ENCODE measurements around the gene CALML6.

Gene CALML6

DNA sequence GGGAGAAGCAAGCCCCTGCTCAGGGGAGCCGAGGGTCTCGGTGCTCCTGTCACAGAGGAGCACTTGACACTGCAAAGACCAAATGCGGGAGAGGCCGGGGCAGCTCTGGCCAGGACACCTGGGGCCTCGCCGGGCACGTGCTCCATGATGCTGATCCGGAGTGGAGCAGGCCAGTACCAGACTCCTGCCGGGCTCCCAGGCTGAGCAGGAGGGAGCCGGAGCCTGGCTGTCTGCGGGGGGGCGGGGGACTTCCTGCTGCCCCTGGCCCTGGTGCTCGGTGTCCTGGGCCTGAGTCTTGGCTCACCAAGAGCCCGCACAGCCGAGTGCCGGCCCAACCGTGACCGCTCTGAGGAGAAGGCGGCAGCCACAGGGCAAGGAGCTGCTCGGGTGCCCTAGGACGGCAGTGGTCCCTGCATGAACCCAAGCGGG, 42.5 kb downstream of the CALML6 start:
- TF ChIP-seq, protein P1, sequence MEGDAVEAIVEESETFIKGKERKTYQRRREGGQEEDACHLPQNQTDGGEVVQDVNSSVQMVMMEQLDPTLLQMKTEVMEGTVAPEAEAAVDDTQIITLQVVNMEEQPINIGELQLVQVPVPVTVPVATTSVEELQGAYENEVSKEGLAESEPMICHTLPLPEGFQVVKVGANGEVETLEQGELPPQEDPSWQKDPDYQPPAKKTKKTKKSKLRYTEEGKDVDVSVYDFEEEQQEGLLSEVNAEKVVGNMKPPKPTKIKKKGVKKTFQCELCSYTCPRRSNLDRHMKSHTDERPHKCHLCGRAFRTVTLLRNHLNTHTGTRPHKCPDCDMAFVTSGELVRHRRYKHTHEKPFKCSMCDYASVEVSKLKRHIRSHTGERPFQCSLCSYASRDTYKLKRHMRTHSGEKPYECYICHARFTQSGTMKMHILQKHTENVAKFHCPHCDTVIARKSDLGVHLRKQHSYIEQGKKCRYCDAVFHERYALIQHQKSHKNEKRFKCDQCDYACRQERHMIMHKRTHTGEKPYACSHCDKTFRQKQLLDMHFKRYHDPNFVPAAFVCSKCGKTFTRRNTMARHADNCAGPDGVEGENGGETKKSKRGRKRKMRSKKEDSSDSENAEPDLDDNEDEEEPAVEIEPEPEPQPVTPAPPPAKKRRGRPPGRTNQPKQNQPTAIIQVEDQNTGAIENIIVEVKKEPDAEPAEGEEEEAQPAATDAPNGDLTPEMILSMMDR (IDR thresholded peaks at IDR 0.05; ENCODE audit: low read depth, low read length), result no peak
- DNase-seq (ENCODE audit: low read depth, low spot score), result no peak
- H3K4me3 ChIP-seq (ENCODE audit: low read depth, low read length), result no peak overlapping the region
- in situ Hi-C loops (cut with HindIII; ENCODE audit: low sequenced_read_pairs), result no loop called here

DNA sequence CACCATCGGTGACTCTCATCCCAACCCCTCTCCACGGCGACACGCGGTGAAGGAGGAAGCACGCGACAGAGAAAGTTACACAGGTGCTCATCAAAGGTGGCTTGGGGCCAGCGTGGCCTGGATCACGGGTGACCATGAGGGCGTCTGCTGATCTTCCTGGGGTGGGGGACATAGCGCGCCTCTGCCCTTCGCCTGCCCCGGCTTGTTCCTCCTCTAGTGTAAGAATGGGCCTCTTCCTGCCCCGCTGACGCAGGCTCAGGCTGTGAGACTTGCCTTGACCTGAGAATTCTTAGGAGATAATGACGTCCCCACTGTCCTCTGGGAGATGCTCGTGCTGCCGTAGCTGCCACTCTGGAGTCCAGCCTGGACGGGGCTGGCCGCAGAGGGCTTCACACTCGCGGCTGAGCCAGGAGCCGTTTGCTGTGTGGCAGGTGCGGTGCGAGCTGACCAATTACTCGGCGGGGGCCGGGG, 43.0 kb downstream of the CALML6 start:
- in situ Hi-C loops (cut with HindIII; ENCODE audit: low sequenced_read_pairs), result no loop called here
- TF ChIP-seq, protein P1 (IDR thresholded peaks at IDR 0.05; ENCODE audit: low read depth, low read length), result no peak
- H3K4me3 ChIP-seq (ENCODE audit: low read depth, low read length), result no peak overlapping the region
- no peak for DNase-seq (ENCODE audit: low read depth, low spot score)

DNA sequence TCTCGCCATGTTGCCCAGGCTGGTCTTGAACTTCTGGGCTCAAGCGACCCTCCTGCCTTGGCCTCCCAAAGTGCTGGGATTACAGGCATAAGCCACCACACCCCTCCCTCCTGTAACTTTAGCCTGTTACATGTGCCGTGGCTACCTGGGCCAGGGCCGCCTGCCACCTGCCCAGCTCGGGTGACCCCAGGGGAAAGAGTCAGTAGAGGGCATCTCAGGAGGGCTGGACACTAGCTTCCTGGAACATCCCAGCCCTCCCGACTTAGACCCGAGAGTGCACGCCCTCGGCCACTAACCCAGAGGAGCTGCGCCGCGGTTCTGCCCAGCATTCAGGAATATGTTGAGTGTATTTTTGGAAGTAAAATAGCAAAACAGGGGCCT, 44.4 kb downstream of the CALML6 start:
- in situ Hi-C loops (cut with HindIII; ENCODE audit: low sequenced_read_pairs), result no loop called here
- no peak for DNase-seq (ENCODE audit: low read depth, low spot score)
- TF ChIP-seq, protein P1 (IDR thresholded peaks at IDR 0.05; ENCODE audit: low read depth, low read length), result no peak
- H3K4me3 ChIP-seq (ENCODE audit: low read depth, low read length), result no peak overlapping the region

DNA sequence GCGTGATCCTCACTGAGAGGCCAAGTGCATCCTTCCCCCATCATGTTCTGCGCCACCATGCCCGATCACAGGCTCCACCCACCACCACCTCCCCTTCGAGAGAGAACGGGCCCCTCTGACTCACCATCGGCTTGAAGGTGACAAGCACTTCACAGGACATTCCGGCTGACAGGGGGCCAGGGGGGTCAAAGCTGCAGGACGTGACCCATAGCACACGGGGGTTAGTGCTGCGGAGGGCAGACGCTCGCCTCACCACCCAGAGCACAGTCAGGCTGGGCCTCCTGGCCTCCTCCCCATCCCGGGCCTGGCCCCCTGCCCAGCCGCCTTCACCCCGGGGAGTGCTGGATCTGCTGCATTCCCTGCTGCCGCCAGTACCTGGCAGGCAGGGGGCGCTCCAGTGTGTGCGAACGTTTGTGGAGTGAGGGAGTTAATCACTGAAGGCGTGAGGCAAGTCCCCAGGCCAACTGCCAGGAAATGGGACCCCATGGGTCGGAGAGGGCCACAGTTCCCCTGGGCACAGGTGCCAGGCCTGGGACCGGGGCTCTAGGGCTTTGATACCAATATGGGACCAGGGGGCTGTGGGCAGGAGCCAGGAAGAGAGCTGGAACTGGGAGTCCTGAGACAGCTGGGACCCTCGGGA, 44.9 kb downstream of the CALML6 start:
- DNase-seq (ENCODE audit: low read depth, low spot score), result peak; percentile 55
- in situ Hi-C loops (cut with HindIII; ENCODE audit: low sequenced_read_pairs), result no loop called here
- TF ChIP-seq, protein P1 (IDR thresholded peaks at IDR 0.05; ENCODE audit: low read depth, low read length), result peak; percentile 82
- no peak overlapping the region for H3K4me3 ChIP-seq (ENCODE audit: low read depth, low read length)

DNA sequence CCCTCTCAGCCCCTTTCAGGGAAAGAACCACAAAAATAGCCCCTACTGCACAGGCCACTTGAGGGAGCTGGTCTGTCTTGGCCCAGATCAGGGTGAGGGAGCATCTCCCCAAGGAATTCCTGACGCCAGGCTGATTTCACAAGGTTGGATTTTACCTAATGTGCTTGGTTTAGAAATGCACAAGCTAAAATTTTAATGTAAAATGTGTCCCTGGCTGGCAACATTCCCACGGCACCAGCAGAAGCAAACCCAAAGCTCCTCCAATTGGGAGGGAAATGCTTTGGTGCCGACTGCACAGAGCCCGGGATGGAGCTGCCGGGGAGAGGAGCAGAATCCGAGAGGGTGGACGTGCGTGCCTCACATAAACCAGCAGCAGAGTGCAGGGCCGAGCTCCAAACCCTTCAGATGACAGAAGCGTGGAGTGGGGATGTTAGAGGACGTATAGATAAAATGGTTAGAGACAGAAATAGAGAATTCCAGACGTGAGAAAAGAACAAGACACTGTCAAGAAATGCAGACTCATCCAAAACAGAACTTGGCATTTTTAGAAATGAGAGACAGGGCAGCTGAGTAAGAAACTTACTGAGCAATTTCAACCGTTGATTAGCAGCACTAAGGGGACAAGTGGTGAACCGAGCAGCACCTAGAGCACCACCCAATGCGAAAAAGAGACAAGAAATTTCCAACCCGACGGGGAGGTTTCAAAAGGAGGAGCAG, 45.6 kb downstream of the CALML6 start:
- in situ Hi-C loops (cut with HindIII; ENCODE audit: low sequenced_read_pairs), result no loop called here
- H3K4me3 ChIP-seq (ENCODE audit: low read depth, low read length), result no peak overlapping the region
- TF ChIP-seq, protein P1 (IDR thresholded peaks at IDR 0.05; ENCODE audit: low read depth, low read length), result no peak
- no peak for DNase-seq (ENCODE audit: low read depth, low spot score)

DNA sequence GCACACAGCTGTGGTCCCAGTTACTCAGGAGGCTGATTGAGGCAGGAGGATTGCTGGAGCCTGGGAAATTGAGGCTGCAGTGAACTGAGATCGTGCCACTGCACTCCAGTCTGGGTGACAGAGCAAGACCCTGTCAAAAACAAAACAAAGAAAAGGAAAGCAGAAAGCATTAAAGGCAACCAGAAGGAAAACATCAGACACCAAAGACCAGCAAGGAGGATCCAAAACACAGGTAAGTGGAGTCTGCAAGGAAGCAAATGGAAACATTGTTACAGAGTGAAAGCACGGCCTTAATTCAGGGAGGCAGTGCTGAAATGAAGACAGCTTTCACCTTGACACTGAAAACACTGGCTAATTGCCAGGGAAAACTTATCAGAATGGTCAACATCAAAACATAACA, 47.7 kb downstream of the CALML6 start:
- TF ChIP-seq, protein P1 (IDR thresholded peaks at IDR 0.05; ENCODE audit: low read depth, low read length), result no peak

More for the DNA sequence above, 47.7 kb downstream of the CALML6 start:
- H3K4me3 ChIP-seq (ENCODE audit: low read depth, low read length), result no peak overlapping the region
- no peak for DNase-seq (ENCODE audit: low read depth, low spot score)
- in situ Hi-C loops (cut with HindIII; ENCODE audit: low sequenced_read_pairs), result no loop called here

Measured in astrocyte of the spinal cord (primary cell).